Measurements from ENCODE around the gene CAMK2G. TPM values are rescaled to one million over a fixed set of nuclear protein-coding genes. Genes with fewer than 3 reads are reported as not detected.
"Not testable (repeated sequence)": the region's sequence is repeated elsewhere in the genome, so short reads cannot be mapped to it uniquely, and the experiment has no call there.

Gene CAMK2G
- total RNA-seq, 3 donors from 2014 or later (not counting 1 experiment from before 2014, with no cell fraction given): 53.6 to 73.8 (median 62.3) TPM

- Histone ChIP-seq H3K4me3 (ENCODE audit: low read length) (no peak overlapping the region), H3K4me1 (ENCODE audit: control insufficient read depth, insufficient read depth, low read length) (peaks cover under 1% of the 10 kb centered on the region), H3K36me3 (ENCODE audit: control insufficient read depth, insufficient read depth, low read length) (no peaks in the 10 kb centered on the region), H3K9me3 (ENCODE audit: control insufficient read depth, insufficient read depth, low read length) (no peaks in the 10 kb centered on the region), H3K27ac (ENCODE audit: low read length) (no peak overlapping the region), H3K27me3 (ENCODE audit: control insufficient read depth, insufficient read depth, low read length) (no peaks in the 10 kb centered on the region)
- TF ChIP-seq CTCF (IDR thresholded peaks at IDR 0.05): no peak
- no peak overlapping the region for H3K4me3 Mint-ChIP-seq
- 81% methylated on average over 5 of the region's 5 CpGs for WGBS (ENCODE audit: insufficient coverage)
- H3K36me3 Mint-ChIP-seq: no peaks in the 10 kb centered on the region
- intact Hi-C loops (cut with micrococcal nuclease): no loop called here
- no peak for ATAC-seq
- no peak overlapping the region for H3K27ac Mint-ChIP-seq
- no peaks in the 10 kb centered on the region for H3K9me3 Mint-ChIP-seq
- no peak for DNase-seq
- H3K4me1 Mint-ChIP-seq: peaks cover 0 to 5% of the 10 kb centered on the region in 2 donors
- H3K27me3 Mint-ChIP-seq (ENCODE audit: low read depth in 2 of 2): peaks cover 7 to 9% of the 10 kb centered on the region in 2 donors
Observed at GRCh38 chr10:73900064-73900463, 25.7 kb upstream of the CAMK2G start.

GRCh38 chr10:73899423-73899822 lies 25.1 kb upstream of the CAMK2G start:
- H3K9me3 ChIP-seq (ENCODE audit: control insufficient read depth, insufficient read depth, low read length): no peaks in the 10 kb centered on the region
- Mint-ChIP-seq H3K27me3 (ENCODE audit: low read depth in 2 of 2) (peaks cover 7 to 8% of the 10 kb centered on the region in 2 donors), H3K27ac (no peak overlapping the region), H3K4me3 (no peak overlapping the region), H3K9me3 (no peaks in the 10 kb centered on the region), H3K4me1 (peaks cover 5 to 12% of the 10 kb centered on the region in 2 donors), H3K36me3 (no peaks in the 10 kb centered on the region)
- no peaks in the 10 kb centered on the region for H3K27me3 ChIP-seq (ENCODE audit: control insufficient read depth, insufficient read depth, low read length)
- no peak overlapping the region for H3K4me3 ChIP-seq (ENCODE audit: low read length)
- ATAC-seq: no peak
- no peak for TF ChIP-seq CTCF (IDR thresholded peaks at IDR 0.05)
- H3K27ac ChIP-seq (ENCODE audit: low read length): no peak overlapping the region
- 53% methylated on average over 4 of the region's 4 CpGs for WGBS (ENCODE audit: insufficient coverage)
- H3K4me1 ChIP-seq (ENCODE audit: control insufficient read depth, insufficient read depth, low read length): peaks cover 7% of the 10 kb centered on the region
- intact Hi-C loops (cut with micrococcal nuclease): no loop called here
- H3K36me3 ChIP-seq (ENCODE audit: control insufficient read depth, insufficient read depth, low read length): no peaks in the 10 kb centered on the region
- no peak for DNase-seq

- H3K36me3 Mint-ChIP-seq: no peaks in the 10 kb centered on the region
- H3K36me3 ChIP-seq (ENCODE audit: control insufficient read depth, insufficient read depth, low read length): no peaks in the 10 kb centered on the region
- H3K27ac ChIP-seq (ENCODE audit: low read length): no peak overlapping the region
- peaks cover 11 to 17% of the 10 kb centered on the region in 2 donors for H3K4me1 Mint-ChIP-seq
- 92% methylated on average over 2 of the region's 2 CpGs for WGBS (ENCODE audit: insufficient coverage)
- H3K4me1 ChIP-seq (ENCODE audit: control insufficient read depth, insufficient read depth, low read length): peaks cover 12% of the 10 kb centered on the region
- ATAC-seq: no peak
- H3K27me3 Mint-ChIP-seq (ENCODE audit: low read depth in 2 of 2): peaks cover 7 to 8% of the 10 kb centered on the region in 2 donors
- no peak overlapping the region for H3K4me3 Mint-ChIP-seq
- H3K4me3 ChIP-seq (ENCODE audit: low read length): no peak overlapping the region
- TF ChIP-seq CTCF (IDR thresholded peaks at IDR 0.05): no peak
- DNase-seq: no peak
- H3K27me3 ChIP-seq (ENCODE audit: control insufficient read depth, insufficient read depth, low read length): no peaks in the 10 kb centered on the region
- intact Hi-C loops (cut with micrococcal nuclease): no loop called here
- H3K9me3 Mint-ChIP-seq: no peaks in the 10 kb centered on the region
- H3K27ac Mint-ChIP-seq: no peak overlapping the region
- no peaks in the 10 kb centered on the region for H3K9me3 ChIP-seq (ENCODE audit: control insufficient read depth, insufficient read depth, low read length)
Observed at GRCh38 chr10:73898730-73899410, 24.5 kb upstream of the CAMK2G start.

GRCh38 chr10:73897693-73898092 lies 23.3 kb upstream of the CAMK2G start:
- no peak overlapping the region for H3K4me3 ChIP-seq (ENCODE audit: low read length)
- peaks cover 12% of the 10 kb centered on the region for H3K4me1 ChIP-seq (ENCODE audit: control insufficient read depth, insufficient read depth, low read length)
- Mint-ChIP-seq H3K27ac (no peak overlapping the region), H3K9me3 (no peaks in the 10 kb centered on the region), H3K27me3 (ENCODE audit: low read depth in 2 of 2) (peaks cover 8 to 11% of the 10 kb centered on the region in 2 donors), H3K4me1 (peaks cover 12 to 18% of the 10 kb centered on the region in 2 donors), H3K36me3 (no peaks in the 10 kb centered on the region), H3K4me3 (no peak overlapping the region)
- H3K27me3 ChIP-seq (ENCODE audit: control insufficient read depth, insufficient read depth, low read length): no peaks in the 10 kb centered on the region
- intact Hi-C loops (cut with micrococcal nuclease): no loop called here
- TF ChIP-seq CTCF (IDR thresholded peaks at IDR 0.05): no peak
- WGBS (ENCODE audit: insufficient coverage): 100% methylated on average over 1 of the region's 1 CpG
- no peaks in the 10 kb centered on the region for H3K36me3 ChIP-seq (ENCODE audit: control insufficient read depth, insufficient read depth, low read length)
- no peaks in the 10 kb centered on the region for H3K9me3 ChIP-seq (ENCODE audit: control insufficient read depth, insufficient read depth, low read length)
- H3K27ac ChIP-seq (ENCODE audit: low read length): no peak overlapping the region
- ATAC-seq (no peak), DNase-seq (no peak)

- H3K27ac ChIP-seq (ENCODE audit: low read length); ATAC-seq; H3K9me3 ChIP-seq (ENCODE audit: control insufficient read depth, insufficient read depth, low read length); H3K36me3 ChIP-seq (ENCODE audit: control insufficient read depth, insufficient read depth, low read length); H3K4me3 ChIP-seq (ENCODE audit: low read length); H3K9me3 Mint-ChIP-seq; H3K27me3 ChIP-seq (ENCODE audit: control insufficient read depth, insufficient read depth, low read length); H3K4me3 Mint-ChIP-seq; H3K27ac Mint-ChIP-seq; DNase-seq; intact Hi-C loops (cut with micrococcal nuclease); H3K36me3 Mint-ChIP-seq: not testable (repeated sequence)
- peaks cover 12 to 14% of the 10 kb centered on the region in 2 donors for H3K4me1 Mint-ChIP-seq
- 93% methylated on average over 7 of the region's 9 CpGs for WGBS (ENCODE audit: insufficient coverage)
- H3K27me3 Mint-ChIP-seq (ENCODE audit: low read depth in 2 of 2): peaks cover 0 to 16% of the 10 kb centered on the region in 2 donors
- H3K4me1 ChIP-seq (ENCODE audit: control insufficient read depth, insufficient read depth, low read length): peaks cover 12% of the 10 kb centered on the region
Observed at GRCh38 chr10:73895381-73895780, 21.0 kb upstream of the CAMK2G start.
